GM12892 (cell line): Measurements from ENCODE around the gene AADACL2.
"Not testable (repeated sequence)": the region's sequence is repeated elsewhere in the genome, so short reads cannot be mapped to it uniquely, and the experiment has no call there.

Experiments
- DNase-seq: peaks from one replicate; pipeline ENCODE4 v3.0.0; 2011; ENCODE audit not compliant: insufficient read length
- FAIRE-seq: peaks from 2 replicates; lab custom pipeline; 2011; peaks lifted over from hg19 to GRCh38; lab: Jason Lieb, UNC
- POLR2A ChIP-seq: IDR thresholded peaks from 2 replicates; pipeline ENCODE4 v1.6.1; 2011; ENCODE audit warnings: low read depth, low read length, control low read depth
- POLR2AphosphoS5 ChIP-seq: IDR thresholded peaks from 2 replicates; pipeline ENCODE4 v1.6.1; 2011; ENCODE audit warnings: low read depth, low read length, control low read depth
- TAF1 ChIP-seq: IDR thresholded peaks from 2 replicates; pipeline ENCODE4 v1.6.1; 2011; ENCODE audit warnings: low read depth, mild to moderate bottlenecking, control low read depth, low read length, borderline replicate concordance

Gene AADACL2

GRCh38 chr3:151789853-151790463 lies 56.2 kb downstream of the AADACL2 start:
- DNase-seq, result no peak
- FAIRE-seq, result no peak
- no peak for TF ChIP-seq POLR2AphosphoS5
- no peak for TF ChIP-seq POLR2A
- TF ChIP-seq TAF1, result no peak

- not testable (repeated sequence) for FAIRE-seq, DNase-seq
Observed at GRCh38 chr3:151790763-151791162, 57.0 kb downstream of the AADACL2 start.

GRCh38 chr3:151792411-151792810 lies 58.7 kb downstream of the AADACL2 start:
- DNase-seq (no peak), FAIRE-seq (no peak)
- TF ChIP-seq POLR2A (no peak), POLR2AphosphoS5 (no peak), TAF1 (no peak)

GRCh38 chr3:151793636-151794035 lies 59.9 kb downstream of the AADACL2 start:
- FAIRE-seq, result no peak
- no peak for TF ChIP-seq POLR2A
- no peak for TF ChIP-seq POLR2AphosphoS5

GRCh38 chr3:151794080-151794479 lies 60.4 kb downstream of the AADACL2 start:
- FAIRE-seq, result no peak
- no peak for TF ChIP-seq TAF1
- no peak for DNase-seq

More at GRCh38 chr3:151793636-151794035, 59.9 kb downstream of the AADACL2 start:
- DNase-seq, result no peak

- TF ChIP-seq TAF1 (no peak), POLR2AphosphoS5 (no peak), POLR2A (no peak)
- DNase-seq (no peak), FAIRE-seq (no peak)
Observed at GRCh38 chr3:151795276-151795675, 61.5 kb downstream of the AADACL2 start.

GRCh38 chr3:151796105-151796680 lies 62.5 kb downstream of the AADACL2 start:
- DNase-seq (no peak), FAIRE-seq (no peak)
- TF ChIP-seq POLR2AphosphoS5 (no peak), POLR2A (no peak), TAF1 (no peak)

GRCh38 chr3:151798466-151798865 lies 64.7 kb downstream of the AADACL2 start:
- no peak for FAIRE-seq
- no peak for TF ChIP-seq POLR2A
- no peak for TF ChIP-seq POLR2AphosphoS5
- no peak for TF ChIP-seq TAF1
- DNase-seq, result no peak

GRCh38 chr3:151800431-151800830 lies 66.7 kb downstream of the AADACL2 start:
- FAIRE-seq (no peak), DNase-seq (no peak)
- TF ChIP-seq POLR2A (no peak), TAF1 (no peak), POLR2AphosphoS5 (no peak)

GRCh38 chr3:151804267-151804666 lies 70.5 kb downstream of the AADACL2 start:
- no peak for TF ChIP-seq POLR2AphosphoS5
- no peak for TF ChIP-seq POLR2A
- TF ChIP-seq TAF1, result no peak
- FAIRE-seq (no peak), DNase-seq (no peak)

- TF ChIP-seq POLR2AphosphoS5 (no peak), TAF1 (no peak), POLR2A (no peak)
- no peak for DNase-seq
- FAIRE-seq, result no peak
Observed at GRCh38 chr3:151806838-151807237, 73.1 kb downstream of the AADACL2 start.
